Stimulated activated naive CD4-positive, alpha-beta T cell (primary cell): Measurements from ENCODE around the gene SH2D4B.

Source experiments
- DNase-seq, 6 experiments: peaks; one replicate each; lab custom pipeline; 2025; lab: John Stamatoyannopoulos, UW

Gene SH2D4B

GRCh38 chr10:80646366-80646765, 108.7 kb downstream of the SH2D4B start:
- DNase-seq: no peak

GRCh38 chr10:80647173-80647833, 109.6 kb downstream of the SH2D4B start:
- DNase-seq: no peak

- no peak for DNase-seq
These were observed 110.4 kb downstream of the SH2D4B start for GRCh38 chr10:80648106-80648505.

- DNase-seq: no peak
These were observed 111.5 kb downstream of the SH2D4B start for GRCh38 chr10:80649183-80649582.

- DNase-seq: no peak
These were observed 118.2 kb downstream of the SH2D4B start for GRCh38 chr10:80655898-80656297.

- DNase-seq: no peak
These were observed 120.4 kb downstream of the SH2D4B start for GRCh38 chr10:80658068-80658467.

GRCh38 chr10:80659289-80659688, 121.6 kb downstream of the SH2D4B start:
- DNase-seq: no peak

GRCh38 chr10:80660266-80660665, 122.6 kb downstream of the SH2D4B start:
- no peak for DNase-seq

GRCh38 chr10:80660736-80661135, 123.0 kb downstream of the SH2D4B start:
- DNase-seq: no peak

- DNase-seq: no peak
These were observed 123.8 kb downstream of the SH2D4B start for GRCh38 chr10:80661526-80661925.

- peak; percentile 9 to 74 (median 52) for DNase-seq
These were observed 124.9 kb downstream of the SH2D4B start for GRCh38 chr10:80662429-80663261.

- DNase-seq: peak in 4 of 6 experiments; percentile 2 to 20 (median 4)
These were observed 126.5 kb downstream of the SH2D4B start for GRCh38 chr10:80664071-80664680.

- no peak for DNase-seq
These were observed 131.8 kb downstream of the SH2D4B start for GRCh38 chr10:80669485-80669884.

GRCh38 chr10:80670774-80671173, 133.1 kb downstream of the SH2D4B start:
- DNase-seq: no peak

- no peak for DNase-seq
These were observed 134.1 kb downstream of the SH2D4B start for GRCh38 chr10:80671847-80672246.

GRCh38 chr10:80672613-80673012, 134.9 kb downstream of the SH2D4B start:
- DNase-seq: no peak

GRCh38 chr10:80674809-80675208, 137.1 kb downstream of the SH2D4B start:
- DNase-seq: no peak

GRCh38 chr10:80681142-80681541, 143.4 kb downstream of the SH2D4B start:
- no peak for DNase-seq

- peak in 3 of 6 experiments; percentile 37 to 55 (median 49) for DNase-seq
These were observed 146.6 kb downstream of the SH2D4B start for GRCh38 chr10:80684259-80684658.

- no peak for DNase-seq
These were observed 147.7 kb downstream of the SH2D4B start for GRCh38 chr10:80685355-80685754.

- no peak for DNase-seq
These were observed 149.2 kb downstream of the SH2D4B start for GRCh38 chr10:80686734-80687475.

GRCh38 chr10:80687476-80687789, 149.7 kb downstream of the SH2D4B start:
- no peak for DNase-seq
